ENCODE results near the gene ALK. TPM values are rescaled to one million over a fixed set of nuclear protein-coding genes. Genes with fewer than 3 reads are reported as not detected.

ALK gene
- total and polyA plus RNA-seq, 7 donors: 0.31 to 2.9 (median 1.2) TPM; not detected in 1

DNA sequence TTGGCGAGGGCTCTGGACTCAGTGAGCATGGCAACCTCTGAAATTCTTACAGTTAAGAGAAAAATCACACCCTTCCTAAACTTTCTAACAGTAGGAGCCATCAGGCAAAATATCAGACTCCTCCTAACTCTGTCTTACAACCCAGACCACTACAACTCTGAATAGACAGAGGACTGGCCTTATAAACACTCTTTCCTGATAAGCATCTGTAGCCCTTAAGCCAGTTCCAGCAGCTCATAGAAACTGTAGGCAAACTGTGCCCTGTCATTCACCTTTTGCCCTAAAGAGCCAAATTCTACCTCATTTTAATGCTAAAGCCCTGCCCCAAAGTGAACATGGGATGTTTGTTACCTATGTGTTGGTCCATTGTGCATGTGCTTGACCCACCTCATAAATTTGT lies 304.8 kb downstream of the ALK start:
- H3K4me3 ChIP-seq: no peak overlapping the region
- intact Hi-C loops (cut with DNase I): no loop called here
- H3K36me3 ChIP-seq: no peaks in the 10 kb centered on the region
- no peaks in the 10 kb centered on the region for H3K9me3 ChIP-seq
- DNase-seq: no peak
- no peak overlapping the region for H3K27ac ChIP-seq
- H3K4me1 ChIP-seq: no peaks in the 10 kb centered on the region
- no peaks in the 10 kb centered on the region for H3K27me3 ChIP-seq
- WGBS, 2 donors: 53 to 60% methylated on average over 1 of the region's 1 CpG
- TF ChIP-seq POLR2AphosphoS5 (IDR thresholded peaks at IDR 0.05) (no peak), EP300 (IDR thresholded peaks at IDR 0.05) (no peak), POLR2A (IDR thresholded peaks at IDR 0.05) (no peak)
- TF ChIP-seq, protein P1, sequence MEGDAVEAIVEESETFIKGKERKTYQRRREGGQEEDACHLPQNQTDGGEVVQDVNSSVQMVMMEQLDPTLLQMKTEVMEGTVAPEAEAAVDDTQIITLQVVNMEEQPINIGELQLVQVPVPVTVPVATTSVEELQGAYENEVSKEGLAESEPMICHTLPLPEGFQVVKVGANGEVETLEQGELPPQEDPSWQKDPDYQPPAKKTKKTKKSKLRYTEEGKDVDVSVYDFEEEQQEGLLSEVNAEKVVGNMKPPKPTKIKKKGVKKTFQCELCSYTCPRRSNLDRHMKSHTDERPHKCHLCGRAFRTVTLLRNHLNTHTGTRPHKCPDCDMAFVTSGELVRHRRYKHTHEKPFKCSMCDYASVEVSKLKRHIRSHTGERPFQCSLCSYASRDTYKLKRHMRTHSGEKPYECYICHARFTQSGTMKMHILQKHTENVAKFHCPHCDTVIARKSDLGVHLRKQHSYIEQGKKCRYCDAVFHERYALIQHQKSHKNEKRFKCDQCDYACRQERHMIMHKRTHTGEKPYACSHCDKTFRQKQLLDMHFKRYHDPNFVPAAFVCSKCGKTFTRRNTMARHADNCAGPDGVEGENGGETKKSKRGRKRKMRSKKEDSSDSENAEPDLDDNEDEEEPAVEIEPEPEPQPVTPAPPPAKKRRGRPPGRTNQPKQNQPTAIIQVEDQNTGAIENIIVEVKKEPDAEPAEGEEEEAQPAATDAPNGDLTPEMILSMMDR (IDR thresholded peaks at IDR 0.05): no peak

DNA sequence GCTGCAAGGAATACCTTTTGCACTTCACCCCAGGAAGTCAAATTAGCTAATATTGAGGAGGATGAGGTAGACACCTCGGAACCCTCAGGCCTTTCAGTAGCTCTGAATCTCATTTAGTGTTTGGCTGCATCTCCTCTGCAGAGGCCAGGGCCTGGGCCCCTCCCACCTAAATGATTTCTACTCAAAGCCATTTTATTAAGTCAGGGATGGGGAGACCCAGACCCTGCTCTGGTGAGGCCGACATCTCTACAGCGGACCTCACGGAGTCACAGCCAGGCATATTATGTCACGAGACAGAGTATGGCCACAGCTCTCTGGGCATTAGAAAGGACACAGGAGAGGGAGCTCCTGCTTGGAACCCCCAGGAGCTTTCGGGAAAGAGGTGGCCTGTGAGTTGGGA lies 305.5 kb downstream of the ALK start:
- intact Hi-C loops (cut with DNase I): no loop called here
- no peaks in the 10 kb centered on the region for H3K9me3 ChIP-seq
- H3K36me3 ChIP-seq: no peaks in the 10 kb centered on the region
- 82 to 84% methylated on average over 6 of the region's 6 CpGs for WGBS, 2 donors
- H3K4me1 ChIP-seq: no peaks in the 10 kb centered on the region
- H3K4me3 ChIP-seq: no peak overlapping the region
- no peak for TF ChIP-seq EP300 (IDR thresholded peaks at IDR 0.05)
- TF ChIP-seq POLR2AphosphoS5 (IDR thresholded peaks at IDR 0.05): no peak
- TF ChIP-seq, protein P1 (IDR thresholded peaks at IDR 0.05): no peak
- no peak for TF ChIP-seq POLR2A (IDR thresholded peaks at IDR 0.05)
- no peaks in the 10 kb centered on the region for H3K27me3 ChIP-seq
- no peak for DNase-seq
- H3K27ac ChIP-seq: no peak overlapping the region

DNA sequence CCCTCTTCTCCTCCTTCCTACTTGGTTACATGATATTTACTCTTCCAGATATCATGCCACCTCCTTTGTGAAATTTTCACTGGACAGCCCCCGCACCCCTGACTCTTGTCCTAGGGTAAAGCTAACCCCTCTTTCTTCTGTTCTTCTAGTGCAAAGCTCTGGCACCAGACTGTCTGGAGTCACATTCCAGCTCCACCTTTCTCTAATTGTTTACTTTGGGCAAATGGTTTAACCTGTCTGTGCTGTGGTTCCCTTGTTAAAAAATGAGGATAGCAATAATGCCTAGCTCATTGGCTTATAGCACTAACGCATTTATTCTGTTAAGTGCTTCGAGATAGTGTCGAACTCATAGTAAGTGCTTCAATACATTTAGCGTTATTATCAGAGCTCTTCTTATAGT lies 306.2 kb downstream of the ALK start:
- intact Hi-C loops (cut with DNase I): no loop called here
- Histone ChIP-seq H3K27me3 (no peaks in the 10 kb centered on the region), H3K4me3 (no peak overlapping the region), H3K27ac (no peak overlapping the region), H3K9me3 (no peaks in the 10 kb centered on the region), H3K36me3 (no peaks in the 10 kb centered on the region), H3K4me1 (no peaks in the 10 kb centered on the region)
- no peak for DNase-seq
- TF ChIP-seq EP300 (IDR thresholded peaks at IDR 0.05) (no peak), POLR2AphosphoS5 (IDR thresholded peaks at IDR 0.05) (no peak), POLR2A (IDR thresholded peaks at IDR 0.05) (no peak)
- TF ChIP-seq, protein P1 (IDR thresholded peaks at IDR 0.05): no peak
- WGBS, 2 donors: 72 to 86% methylated on average over 5 of the region's 5 CpGs

DNA sequence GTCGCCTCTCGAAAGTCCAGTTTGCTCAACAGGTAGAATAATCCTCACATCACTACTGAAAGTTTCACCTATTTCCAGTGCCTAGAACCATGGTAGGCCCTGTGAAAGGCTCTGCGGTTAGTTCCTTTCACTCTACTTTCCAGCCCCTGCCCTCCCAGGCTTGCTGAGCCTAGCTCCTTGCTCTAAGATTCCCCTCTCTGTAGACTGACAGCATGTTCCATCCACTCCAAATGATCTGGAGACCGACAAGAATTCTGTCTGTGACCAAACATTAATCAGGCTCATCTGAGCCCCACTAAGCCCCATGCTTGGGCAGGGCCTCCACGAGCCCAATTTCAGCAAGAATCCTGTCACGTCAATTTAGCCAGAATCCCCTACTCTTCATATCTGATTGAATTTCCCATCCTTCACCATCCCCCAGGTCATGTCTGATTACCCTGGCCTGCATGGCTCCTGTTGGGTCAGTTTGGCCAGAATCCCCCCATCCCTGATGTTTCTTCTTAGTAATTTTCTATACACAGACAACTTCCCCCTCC lies 307.0 kb downstream of the ALK start:
- Histone ChIP-seq H3K27ac (no peak overlapping the region), H3K4me3 (no peak overlapping the region), H3K27me3 (no peaks in the 10 kb centered on the region), H3K36me3 (no peaks in the 10 kb centered on the region), H3K9me3 (no peaks in the 10 kb centered on the region), H3K4me1 (no peaks in the 10 kb centered on the region)
- no peak for DNase-seq
- WGBS, 2 donors: 87% methylated on average over 6 of the region's 6 CpGs
- TF ChIP-seq POLR2A (IDR thresholded peaks at IDR 0.05) (no peak), POLR2AphosphoS5 (IDR thresholded peaks at IDR 0.05) (no peak), EP300 (IDR thresholded peaks at IDR 0.05) (no peak)
- TF ChIP-seq, protein P1 (IDR thresholded peaks at IDR 0.05): no peak
- intact Hi-C loops (cut with DNase I): no loop called here

DNA sequence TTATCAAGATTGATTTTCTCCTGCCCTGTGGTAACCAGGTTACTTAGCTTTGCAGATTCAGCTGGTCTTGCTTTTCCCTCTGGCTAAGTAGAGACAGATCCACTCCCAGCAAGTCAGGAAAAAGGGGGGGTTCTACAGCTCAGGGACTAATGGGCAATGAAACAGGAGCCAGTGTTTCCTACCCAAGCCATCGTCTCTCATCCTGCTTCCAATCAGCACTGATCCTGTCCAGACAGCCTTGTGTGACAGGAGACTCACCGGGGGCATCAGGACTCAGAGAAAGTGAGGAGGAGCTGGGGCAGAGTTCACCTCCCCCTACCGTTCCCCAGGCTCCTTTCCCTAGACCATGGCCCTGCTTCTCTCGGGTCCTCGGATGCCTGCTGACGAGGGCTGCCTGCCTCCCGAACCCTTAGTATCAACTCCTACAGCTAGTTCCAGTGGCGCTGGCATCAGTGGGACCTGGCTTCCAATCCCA lies 307.6 kb downstream of the ALK start:
- H3K9me3 ChIP-seq: no peaks in the 10 kb centered on the region

More for the DNA sequence above, 307.6 kb downstream of the ALK start:
- Histone ChIP-seq H3K36me3 (no peaks in the 10 kb centered on the region), H3K4me3 (no peak overlapping the region), H3K27ac (no peak overlapping the region), H3K27me3 (no peaks in the 10 kb centered on the region), H3K4me1 (no peaks in the 10 kb centered on the region)
- no peak for DNase-seq
- intact Hi-C loops (cut with DNase I): no loop called here
- 78 to 82% methylated on average over 8 of the region's 8 CpGs for WGBS, 2 donors
- no peak for TF ChIP-seq POLR2AphosphoS5 (IDR thresholded peaks at IDR 0.05)
- TF ChIP-seq, protein P1 (IDR thresholded peaks at IDR 0.05): no peak
- TF ChIP-seq EP300 (IDR thresholded peaks at IDR 0.05): no peak
- TF ChIP-seq POLR2A (IDR thresholded peaks at IDR 0.05): no peak

Data from sigmoid colon (tissue), 7 donors.